A549 (cell line): ENCODE measurements around the gene FAM180A. TPM values are rescaled to one million over a fixed set of nuclear protein-coding genes. Genes with fewer than 3 reads are reported as not detected.

Experiments used
- ATAC-seq, 2 experiments: fragments of 200-7000 bp in 1 of 2; fragments of >200 bp in 1 of 2; cut with Nextera tagmentation in 1 of 2; cut with Tn5 transposase in 1 of 2; 3 replicates each; pipeline versions ENCODE4 v1.8.0 to v1.9.1; 2018 to 2020; ENCODE audit warnings: mild to moderate bottlenecking in 1 of 2, moderate library complexity in 1 of 2
- CTCF ChIA-PET: fragments of 300-600 bp; sonication (Branson Sonifier 250); formaldehyde crosslinking; extraction: SDS; loops from one replicate; lab custom pipeline; 2021; ENCODE audit warnings: antibody characterized with exemption, inconsistent platforms; lab: Yijun Ruan, JAX
- POLR2A ChIA-PET: fragments of 350-600 bp; formaldehyde crosslinking; extraction: SDS; loops from one replicate; lab custom pipeline; 2021; ENCODE audit warnings: antibody characterized with exemption, inconsistent platforms; lab: Yijun Ruan, JAX
- DNase-seq, 2 experiments: peaks; one replicate each; pipeline versions ENCODE4 v3.0.0 to v3.0.0-alpha.2; 2011 to 2016; ENCODE audit warnings: low read depth in 1 of 2, low spot score in 1 of 2
- FAIRE-seq: peaks from 2 replicates; lab custom pipeline; 2011; peaks lifted over from hg19 to GRCh38; lab: Jason Lieb, UNC
- H3K27ac ChIP-seq, 2 experiments: fragments of >200 bp; sonication (Bioruptor Twin); formaldehyde crosslinking; 3 replicates each; pipeline ENCODE4 v1.5.1; 2016 to 2017
- H3K4me1 ChIP-seq: fragments of >200 bp; sonication (Bioruptor Twin); formaldehyde crosslinking; 3 replicates; pipeline ENCODE4 v1.6.1; 2016
- H3K4me2 ChIP-seq: fragments of >200 bp; sonication (Bioruptor Twin); formaldehyde crosslinking; 3 replicates; pipeline ENCODE4 v1.6.1; 2016
- H3K4me3 ChIP-seq: fragments of >200 bp; sonication (Bioruptor Twin); formaldehyde crosslinking; 3 replicates; pipeline ENCODE4 v1.5.1; 2016
- H3K9me3 ChIP-seq: fragments of >200 bp; sonication (Bioruptor Twin); formaldehyde crosslinking; 3 replicates; pipeline ENCODE4 v1.6.1; 2016
- ATOH8 ChIP-seq: fragments of 250-450 bp; sonication (Bioruptor Pico); IDR thresholded peaks from 2 replicates; pipeline ENCODE4 v1.5.0; 2020; ENCODE audit warnings: low read depth, mild to moderate bottlenecking, moderate library complexity
- CBX2 ChIP-seq: fragments of 200-600 bp; sonication (generic); IDR thresholded peaks from 2 replicates; pipeline ENCODE4 v1.6.1; 2016; ENCODE audit warnings: low read depth, mild to moderate bottlenecking, borderline replicate concordance
- CBX8 ChIP-seq: fragments of 200-600 bp; sonication (generic); IDR thresholded peaks from 2 replicates; pipeline ENCODE4 v1.6.1; 2016
- CHD4 ChIP-seq: fragments of 200-600 bp; sonication (generic); IDR thresholded peaks from 2 replicates; pipeline ENCODE4 v1.6.1; 2016; ENCODE audit warnings: antibody characterized with exemption, mild to moderate bottlenecking, borderline replicate concordance
- ELK1 ChIP-seq: fragments of 150-350 bp; IDR thresholded peaks from 2 replicates; pipeline ENCODE4 v1.6.1; 2014; ENCODE audit warnings: low read depth, mild to moderate bottlenecking, low read length
- EP300 ChIP-seq, 2 experiments: fragments of >200 bp; sonication (Bioruptor Twin); formaldehyde crosslinking; IDR thresholded peaks; 2 replicates in 1 of 2; 3 replicates in 1 of 2; pipeline ENCODE4 v1.6.1; 2016 to 2017
- FOSL2 ChIP-seq, 2 experiments: fragments of 450-650 bp in 1 of 2; fragments of >200 bp in 1 of 2; sonication (Bioruptor Twin) in 1 of 2; formaldehyde crosslinking; IDR thresholded peaks; 2 replicates each; pipeline versions ENCODE4 v1.5.0 to v1.6.1; 2016 to 2020; ENCODE audit warnings: mild to moderate bottlenecking in 1 of 2, moderate library complexity in 1 of 2
- HDAC2 ChIP-seq: fragments of 200-600 bp; sonication (generic); IDR thresholded peaks from 2 replicates; pipeline ENCODE4 v1.6.1; 2016
- HES2 ChIP-seq: fragments of >200 bp; sonication (Bioruptor Twin); formaldehyde crosslinking; IDR thresholded peaks from 2 replicates; pipeline ENCODE4 v1.6.1; 2016
- HEYL ChIP-seq: fragments of 250-450 bp; sonication (Bioruptor Pico); IDR thresholded peaks from 2 replicates; pipeline ENCODE4 v1.8.0; 2021; ENCODE audit warnings: mild to moderate bottlenecking, moderate library complexity
- HOXA7 ChIP-seq: fragments of 250-450 bp; sonication (Bioruptor Pico); IDR thresholded peaks from 2 replicates; pipeline ENCODE4 v1.5.0; 2020; ENCODE audit warnings: mild to moderate bottlenecking, moderate library complexity
- HOXB13 ChIP-seq: fragments of 250-450 bp; sonication (Bioruptor Pico); IDR thresholded peaks from 2 replicates; pipeline ENCODE4 v1.5.0; 2020; ENCODE audit warnings: low read depth, mild to moderate bottlenecking, moderate library complexity
- JUNB ChIP-seq: fragments of >200 bp; sonication (Bioruptor Twin); formaldehyde crosslinking; IDR thresholded peaks from 2 replicates; pipeline ENCODE4 v1.6.1; 2016
- KDM1A ChIP-seq: fragments of 200-600 bp; sonication (generic); IDR thresholded peaks from 2 replicates; pipeline ENCODE4 v1.6.1; 2016; ENCODE audit warnings: low read depth, mild to moderate bottlenecking
- KDM5A ChIP-seq: fragments of 200-600 bp; sonication (generic); IDR thresholded peaks from 2 replicates; pipeline ENCODE4 v1.6.1; 2016; ENCODE audit warnings: antibody characterized with exemption, mild to moderate bottlenecking
- MAZ ChIP-seq: fragments of 150-350 bp; IDR thresholded peaks from 2 replicates; pipeline ENCODE4 v1.6.1; 2014; ENCODE audit warnings: antibody characterized with exemption, low read depth, low read length, borderline replicate concordance
- NFE2L2 ChIP-seq: fragments of 150-350 bp; conservative IDR thresholded peaks from 2 replicates; pipeline ENCODE4 v1.6.1; 2014; ENCODE audit warnings: low read length
- NR3C1 ChIP-seq: fragments of >200 bp; sonication (Bioruptor Twin); formaldehyde crosslinking; IDR thresholded peaks from 3 replicates; pipeline ENCODE4 v1.6.1; 2017
- PHF8 ChIP-seq: fragments of 200-600 bp; sonication (generic); IDR thresholded peaks from 2 replicates; pipeline ENCODE4 v1.6.1; 2016; ENCODE audit warnings: low read depth, mild to moderate bottlenecking, antibody characterized with exemption, moderate library complexity, borderline replicate concordance
- POLR2AphosphoS2 ChIP-seq: conservative IDR thresholded peaks from 2 replicates; pipeline ENCODE4 v1.6.1; 2012; ENCODE audit warnings: low read length, improper control_type of control experiment, inconsistent platforms
- RAD21 ChIP-seq, 2 experiments: fragments of >200 bp in 1 of 2; sonication (Bioruptor Twin) in 1 of 2; formaldehyde crosslinking in 1 of 2; IDR thresholded peaks in 1 of 2; conservative IDR thresholded peaks in 1 of 2; 2 replicates in 1 of 2; 3 replicates in 1 of 2; pipeline ENCODE4 v1.6.1; 2012 to 2018; ENCODE audit warnings: inconsistent platforms in 1 of 2
- RARB ChIP-seq: fragments of 250-450 bp; sonication (Bioruptor Pico); IDR thresholded peaks from 2 replicates; pipeline ENCODE4 v1.8.0; 2021; ENCODE audit warnings: mild to moderate bottlenecking, moderate library complexity
- RFX5 ChIP-seq: fragments of 450-650 bp; IDR thresholded peaks from 2 replicates; pipeline ENCODE4 v1.7.1; 2014; ENCODE audit warnings: antibody characterized with exemption, mild to moderate bottlenecking, moderate library complexity
- SREBF2 ChIP-seq: fragments of 450-650 bp; IDR thresholded peaks from 2 replicates; pipeline ENCODE4 v1.6.1; 2014; ENCODE audit warnings: mild to moderate bottlenecking, moderate library complexity
- TFCP2L1 ChIP-seq: fragments of 250-450 bp; sonication (Bioruptor Pico); IDR thresholded peaks from 2 replicates; pipeline ENCODE4 v1.5.0; 2021; ENCODE audit warnings: mild to moderate bottlenecking
- ZNF302 ChIP-seq: fragments of 250-450 bp; sonication (Bioruptor Pico); IDR thresholded peaks from 2 replicates; pipeline ENCODE4 v1.9.0; 2021; ENCODE audit warnings: inconsistent platforms, mild to moderate bottlenecking, moderate library complexity
- ZSCAN20 ChIP-seq: fragments of 250-450 bp; sonication (Bioruptor Pico); IDR thresholded peaks from 2 replicates; pipeline ENCODE4 v1.8.0; 2022; ENCODE audit warnings: mild to moderate bottlenecking, moderate library complexity
- WGBS: methylation state at CpG from one replicate; pipeline ENCODE4 v1.1.6; 2017; ENCODE audit errors: missing lambda C conversion rate; 5-methylcytosine and 5-hydroxymethylcytosine counted together
- polyA plus RNA-seq, 4 experiments: library from polyadenylated mRNA; depleted of rRNA in 3 of 4; stranded (reverse); fragments of >200 nt; fragmentation: RNase III in 1 of 4; extraction: RNeasy Plus Mini Kit Qiagen cat#74134 plus additional on column Dnase treatment in 1 of 4; gene quantifications; 2 replicates in 3 of 4; 3 replicates in 1 of 4; pipeline ENCODE4 v1.2.3, GENCODE V29; 2011 to 2017

Gene FAM180A
- polyA plus RNA-seq, 2 of the 4 experiments (the other 2 are of a cell fraction) = not detected

GRCh38 chr7:135789431-135789830, 40.8 kb upstream of the FAM180A start:
- FAIRE-seq (no peak), ATAC-seq (no peak)
- no peak overlapping the region for H3K27ac ChIP-seq

GRCh38 chr7:135786911-135787310, 38.3 kb upstream of the FAM180A start:
- DNase-seq (no peak), FAIRE-seq (peak; percentile 7), ATAC-seq (no peak)
- Histone ChIP-seq H3K9me3 (no peaks in the 10 kb centered on the region), H3K4me1 (no peaks in the 10 kb centered on the region), H3K4me2 (no peak overlapping the region), H3K4me3 (no peak overlapping the region), H3K27ac (no peak overlapping the region)
- WGBS = 58% methylated on average over 3 of the region's 3 CpGs
- TF ChIP-seq KDM5A = no peak
- TF ChIP-seq ZSCAN20 = no peak
- ChIA-PET CTCF (interaction anchor here (2.1 kb wide), 1 partner anchor 14 kb away, joined by 8 read pairs; no protein-coding TSS in a partner anchor), POLR2A (no interaction called here)

More at GRCh38 chr7:135789431-135789830, 40.8 kb upstream of the FAM180A start:
- ChIA-PET CTCF (interaction anchor here (1.0 to 5.9 kb wide), 2 partner anchors 13 to 220 kb away, joined by 5 to 33 read pairs; no protein-coding TSS in a partner anchor), POLR2A (no interaction called here)
- Histone ChIP-seq H3K4me2 (no peak overlapping the region), H3K4me3 (no peak overlapping the region), H3K9me3 (no peaks in the 10 kb centered on the region), H3K4me1 (no peaks in the 10 kb centered on the region)
- TF ChIP-seq HOXB13 (no peak), CBX2 (no peak), HOXA7 (CRISPR knock-in tag) (no peak), EP300 (IDR thresholded peaks at IDR 0.05) (no peak), TFCP2L1 (CRISPR knock-in tag) (no peak), RFX5 (no peak), PHF8 (no peak)
- no peak for DNase-seq
- WGBS = 72% methylated on average over 4 of the region's 4 CpGs

- FAIRE-seq (no peak), DNase-seq (no peak), ATAC-seq (no peak)
- WGBS = 4% methylated on average over 1 of the region's 1 CpG
- TF ChIP-seq HES2 (no peak), JUNB (no peak), HOXA7 (CRISPR knock-in tag) (no peak), ZNF302 (no peak), HEYL (CRISPR knock-in tag) (no peak), SREBF2 (no peak), RAD21 (conservative IDR thresholded peaks at IDR 0.05 in 1 of 2, IDR thresholded peaks at IDR 0.05 in 1 of 2) (no peak), CHD4 (no peak), MAZ (no peak), KDM5A (no peak), NFE2L2 (no peak), CBX8 (no peak), HDAC2 (no peak), FOSL2 (IDR thresholded peaks at IDR 0.05) (no peak), FOSL2 (CRISPR knock-in tag; IDR thresholded peaks at IDR 0.05) (no peak), NR3C1 (no peak), POLR2AphosphoS2 (no peak), ATOH8 (CRISPR knock-in tag) (no peak), KDM1A (no peak), ELK1 (no peak), RARB (CRISPR knock-in tag) (no peak)
- no peaks in the 10 kb centered on the region for H3K9me3 ChIP-seq
- ChIA-PET CTCF (interaction anchor here (0.6 to 1.1 kb wide), 4 partner anchors 67 to 224 kb away, joined by 3 to 4 read pairs (median 4); no protein-coding TSS in a partner anchor), POLR2A (no interaction called here)
- no peak overlapping the region for H3K4me2 ChIP-seq
- H3K27ac ChIP-seq = no peak overlapping the region
- H3K4me1 ChIP-seq = no peaks in the 10 kb centered on the region
- no peak overlapping the region for H3K4me3 ChIP-seq
These were observed 36.5 kb upstream of the FAM180A start for GRCh38 chr7:135785065-135785464.
